Fibroblast of lung (primary cell): ENCODE measurements around the gene DTX1. TPM values are rescaled to one million over a fixed set of nuclear protein-coding genes. Genes with fewer than 3 reads are reported as not detected.

ENCODE experiments used
- DNase-seq, 2 donors: peaks; one replicate each; pipeline versions ENCODE4 v3.0.0 to v3.0.0-alpha.2; 2010; ENCODE audit warnings: low read depth in 2 of 2
- H2AFZ ChIP-seq: 2 replicates; pipeline ENCODE4 v1.5.1; 2012; ENCODE audit warnings: low read length, control low read depth, inconsistent platforms
- H3K27ac ChIP-seq: 2 replicates; pipeline ENCODE4 v1.5.1; 2011; ENCODE audit warnings: low read length, control low read depth; ENCODE audit not compliant: insufficient read depth
- H3K27me3 ChIP-seq: 2 replicates; pipeline ENCODE4 v1.5.1; 2011; ENCODE audit warnings: mild to moderate bottlenecking, low read length; ENCODE audit not compliant: control insufficient read depth, insufficient read depth
- H3K36me3 ChIP-seq: 2 replicates; pipeline ENCODE4 v1.5.1; 2011; ENCODE audit warnings: low read length; ENCODE audit not compliant: control insufficient read depth, insufficient read depth
- H3K4me1 ChIP-seq: 2 replicates; pipeline ENCODE4 v1.5.1; 2011; ENCODE audit warnings: low read length; ENCODE audit not compliant: control insufficient read depth, insufficient read depth; ENCODE audit errors: extremely low read depth
- H3K4me2 ChIP-seq: 2 replicates; pipeline ENCODE4 v1.5.1; 2011; ENCODE audit warnings: low read length, control low read depth; ENCODE audit not compliant: insufficient read depth; ENCODE audit errors: extremely low read depth
- H3K4me3 ChIP-seq, 4 experiments: fragments of 200-600 bp in 1 of 4; sonication (generic) in 1 of 4; replicated peaks in 1 of 4; 2 replicates each; pipeline ENCODE4 v1.5.1; 2011 to 2016; ENCODE audit warnings: low read length in 4 of 4, low read depth in 3 of 4, mild to moderate bottlenecking in 3 of 4, control low read depth in 2 of 4, inconsistent platforms in 1 of 4, mixed read lengths in 1 of 4; ENCODE audit not compliant: insufficient read depth in 1 of 4; ENCODE audit errors: control extremely low read depth in 1 of 4
- H3K79me2 ChIP-seq: 2 replicates; pipeline ENCODE4 v1.5.1; 2012; ENCODE audit warnings: mild to moderate bottlenecking, low read length, inconsistent platforms; ENCODE audit not compliant: control insufficient read depth, insufficient read depth
- H3K9ac ChIP-seq: 2 replicates; pipeline ENCODE4 v1.5.1; 2011; ENCODE audit warnings: mild to moderate bottlenecking, low read length, control low read depth; ENCODE audit not compliant: insufficient read depth
- H3K9me3 ChIP-seq: 2 replicates; pipeline ENCODE4 v1.5.1; 2012; ENCODE audit warnings: low read depth, low read length; ENCODE audit not compliant: control insufficient read depth, insufficient read depth
- H4K20me1 ChIP-seq: 2 replicates; pipeline ENCODE4 v1.5.1; 2011; ENCODE audit warnings: low read length; ENCODE audit not compliant: control insufficient read depth, insufficient read depth; ENCODE audit errors: extremely low read depth
- EZH2 ChIP-seq: IDR thresholded peaks from 2 replicates; pipeline ENCODE4 v1.5.1; 2012; ENCODE audit warnings: low read length, control low read depth, mild to moderate bottlenecking; ENCODE audit errors: missing control alignments
- polyA plus RNA-seq, 2 donors: library from polyadenylated mRNA; depleted of rRNA in 1 of 2; stranded (reverse) in 1 of 2; unstranded in 1 of 2; fragments of >200 nt; gene quantifications; 2 replicates each; pipeline ENCODE4 v1.2.1, GENCODE V29; 2011 to 2012; ENCODE audit warnings: missing spikeins in 1 of 2
- total RNA-seq: library from RNA; depleted of rRNA; stranded (reverse); fragments of >200 nt; gene quantifications from 2 replicates; pipeline ENCODE4 v1.2.1, GENCODE V29; 2014
- TF ChIP-seq, protein P1 (sequence below), 2 donors: IDR thresholded peaks in 1 of 2; conservative IDR thresholded peaks in 1 of 2; 1 replicate in 1 of 2; 2 replicates in 1 of 2; pipeline ENCODE4 v1.5.1; 2011 to 2012; ENCODE audit warnings: low read length in 2 of 2, control low read depth in 1 of 2, inconsistent platforms in 1 of 2, low read depth in 1 of 2, mild to moderate bottlenecking in 1 of 2

DTX1 gene
- total and polyA plus RNA-seq, 2 donors (not counting 1 experiment from before 2014, with no cell fraction given) = not detected

DNA sequence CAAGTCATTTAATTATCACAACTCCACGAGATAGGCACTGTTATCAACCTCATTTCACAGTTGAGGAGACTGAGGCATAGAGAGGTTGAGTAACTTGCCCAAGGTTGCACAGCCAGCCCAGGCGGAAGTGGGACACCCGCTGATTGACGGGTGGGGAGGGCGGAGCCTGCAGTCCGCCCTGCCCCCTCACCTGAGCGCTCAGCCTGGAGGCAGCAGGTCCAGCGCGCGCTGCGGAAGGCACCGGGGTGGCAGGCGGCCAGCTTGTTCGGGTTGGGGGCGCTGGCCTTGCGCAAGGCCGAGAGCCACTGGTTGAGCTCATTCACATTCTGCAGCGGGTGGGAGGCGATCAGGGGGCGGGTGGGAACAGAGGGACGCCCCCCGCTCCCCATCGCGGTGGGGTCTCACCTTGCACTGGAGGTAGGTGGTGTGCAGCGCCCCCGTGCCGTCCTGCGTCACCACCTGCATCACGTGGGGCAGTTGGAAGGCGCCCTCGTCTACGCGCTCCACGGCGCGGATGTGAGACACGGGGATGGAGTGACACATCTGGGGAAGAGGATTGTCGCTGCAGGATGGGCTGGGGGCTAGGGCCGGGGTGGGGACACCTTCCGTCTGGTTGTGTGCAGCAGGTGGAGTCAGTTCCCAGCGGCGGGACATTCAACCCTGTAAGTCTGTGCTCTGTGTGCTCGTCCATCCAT is 47.4 kb downstream of the DTX1 start:
- Histone ChIP-seq H3K4me2 (no peak overlapping the region), H3K36me3 (no peaks in the 10 kb centered on the region), H2AFZ (no peak overlapping the region), H3K79me2 (no peaks in the 10 kb centered on the region), H3K27me3 (no peaks in the 10 kb centered on the region), H3K27ac (no peak overlapping the region), H3K4me3 (no peak overlapping the region), H3K4me1 (no peaks in the 10 kb centered on the region), H3K9ac (no peak overlapping the region), H3K9me3 (no peaks in the 10 kb centered on the region), H4K20me1 (no peaks in the 10 kb centered on the region)
- DNase-seq = no peak
- no peak for TF ChIP-seq EZH2
- TF ChIP-seq, protein P1, sequence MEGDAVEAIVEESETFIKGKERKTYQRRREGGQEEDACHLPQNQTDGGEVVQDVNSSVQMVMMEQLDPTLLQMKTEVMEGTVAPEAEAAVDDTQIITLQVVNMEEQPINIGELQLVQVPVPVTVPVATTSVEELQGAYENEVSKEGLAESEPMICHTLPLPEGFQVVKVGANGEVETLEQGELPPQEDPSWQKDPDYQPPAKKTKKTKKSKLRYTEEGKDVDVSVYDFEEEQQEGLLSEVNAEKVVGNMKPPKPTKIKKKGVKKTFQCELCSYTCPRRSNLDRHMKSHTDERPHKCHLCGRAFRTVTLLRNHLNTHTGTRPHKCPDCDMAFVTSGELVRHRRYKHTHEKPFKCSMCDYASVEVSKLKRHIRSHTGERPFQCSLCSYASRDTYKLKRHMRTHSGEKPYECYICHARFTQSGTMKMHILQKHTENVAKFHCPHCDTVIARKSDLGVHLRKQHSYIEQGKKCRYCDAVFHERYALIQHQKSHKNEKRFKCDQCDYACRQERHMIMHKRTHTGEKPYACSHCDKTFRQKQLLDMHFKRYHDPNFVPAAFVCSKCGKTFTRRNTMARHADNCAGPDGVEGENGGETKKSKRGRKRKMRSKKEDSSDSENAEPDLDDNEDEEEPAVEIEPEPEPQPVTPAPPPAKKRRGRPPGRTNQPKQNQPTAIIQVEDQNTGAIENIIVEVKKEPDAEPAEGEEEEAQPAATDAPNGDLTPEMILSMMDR (conservative IDR thresholded peaks at IDR 0.05 in 1 of 2, IDR thresholded peaks at IDR 0.05 in 1 of 2; ENCODE audit: low read depth in 1 of 2, low read length in 2 of 2) = no peak

DNA sequence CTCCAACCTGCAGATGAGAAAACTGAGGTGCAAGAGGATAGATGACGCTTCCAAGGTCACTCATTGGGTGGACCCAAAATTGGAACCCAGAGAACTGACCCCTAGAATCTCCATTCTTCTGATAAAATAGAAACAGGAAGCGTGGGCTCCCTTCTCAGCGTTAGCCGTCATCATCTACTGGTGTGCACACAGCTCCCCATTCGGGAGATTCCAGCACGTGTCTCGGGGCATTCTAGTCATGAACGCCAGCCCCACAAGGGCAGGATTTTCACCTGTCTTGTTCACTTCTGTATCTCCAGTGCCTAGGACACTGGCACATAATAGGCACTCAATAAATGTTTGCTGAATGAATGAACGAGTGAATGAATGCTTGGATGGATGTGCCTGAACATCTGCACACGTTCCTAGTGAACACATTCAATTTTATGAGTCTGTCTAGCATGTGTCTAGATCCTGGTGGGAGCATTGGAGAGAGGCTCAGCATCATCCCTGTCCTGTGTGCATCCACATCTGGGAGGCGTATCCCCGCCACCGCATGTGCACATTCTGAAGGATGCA is 48.5 kb downstream of the DTX1 start:
- Histone ChIP-seq H2AFZ (no peak overlapping the region), H3K27ac (no peak overlapping the region), H3K9me3 (no peaks in the 10 kb centered on the region), H3K4me1 (no peaks in the 10 kb centered on the region), H3K79me2 (no peaks in the 10 kb centered on the region), H3K9ac (no peak overlapping the region), H3K4me3 (no peak overlapping the region), H3K27me3 (no peaks in the 10 kb centered on the region), H3K36me3 (no peaks in the 10 kb centered on the region), H3K4me2 (no peak overlapping the region), H4K20me1 (no peaks in the 10 kb centered on the region)
- no peak for DNase-seq
- no peak for TF ChIP-seq EZH2
- TF ChIP-seq, protein P1 (conservative IDR thresholded peaks at IDR 0.05 in 1 of 2, IDR thresholded peaks at IDR 0.05 in 1 of 2; ENCODE audit: low read depth in 1 of 2, low read length in 2 of 2) = no peak

DNA sequence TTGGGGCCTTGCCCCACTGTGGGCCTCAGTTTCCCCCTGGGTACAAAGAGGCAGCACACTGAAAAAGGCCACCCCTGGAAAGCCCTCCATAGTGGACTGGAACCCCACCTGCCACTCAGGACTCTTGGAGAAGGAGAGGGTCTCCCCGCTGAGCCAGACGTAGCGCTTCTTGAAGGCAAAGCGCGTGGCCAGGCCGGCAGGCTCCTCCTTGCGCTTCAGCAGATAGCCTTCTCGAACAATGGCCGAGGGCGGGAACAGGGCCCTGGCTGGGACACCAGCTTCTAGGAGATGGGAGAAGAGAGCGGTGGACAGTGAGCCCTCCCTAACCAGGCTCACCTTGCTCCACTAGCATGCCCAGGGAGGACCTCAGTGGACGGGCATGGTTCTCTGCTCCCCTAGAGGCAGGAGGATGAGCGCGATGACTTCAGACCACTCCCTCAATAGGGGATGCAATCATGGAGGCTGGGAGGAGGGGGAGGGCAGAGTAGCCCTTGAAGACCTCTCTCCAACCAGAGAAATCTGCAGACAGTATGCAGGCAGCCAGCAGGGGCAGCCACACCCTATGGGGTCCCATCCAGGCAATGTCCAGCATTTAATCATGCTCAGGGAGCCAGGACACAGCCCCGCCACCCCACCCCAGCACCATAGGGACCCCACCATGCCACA is 49.2 kb downstream of the DTX1 start:
- no peaks in the 10 kb centered on the region for H3K9me3 ChIP-seq
- no peak overlapping the region for H3K9ac ChIP-seq
- H3K4me2 ChIP-seq = no peak overlapping the region
- no peak overlapping the region for H3K4me3 ChIP-seq
- no peaks in the 10 kb centered on the region for H3K79me2 ChIP-seq
- no peak overlapping the region for H3K27ac ChIP-seq
- H3K4me1 ChIP-seq = no peaks in the 10 kb centered on the region
- no peaks in the 10 kb centered on the region for H3K27me3 ChIP-seq
- TF ChIP-seq, protein P1 (conservative IDR thresholded peaks at IDR 0.05 in 1 of 2, IDR thresholded peaks at IDR 0.05 in 1 of 2; ENCODE audit: low read depth in 1 of 2, low read length in 2 of 2) = no peak
- TF ChIP-seq EZH2 = no peak
- H4K20me1 ChIP-seq = no peaks in the 10 kb centered on the region
- no peak for DNase-seq
- no peaks in the 10 kb centered on the region for H3K36me3 ChIP-seq
- no peak overlapping the region for H2AFZ ChIP-seq
